AG08395 (cell line): ENCODE measurements around the gene ZMYM2.
"Not testable (repeated sequence)": the region's sequence is repeated elsewhere in the genome, so short reads cannot be mapped to it uniquely, and the experiment has no call there.

Experiments
- DNase-seq: peaks from one replicate; pipeline ENCODE4 v3.0.0; 2012; ENCODE audit warnings: mixed read lengths, low spot score

Gene ZMYM2

DNA sequence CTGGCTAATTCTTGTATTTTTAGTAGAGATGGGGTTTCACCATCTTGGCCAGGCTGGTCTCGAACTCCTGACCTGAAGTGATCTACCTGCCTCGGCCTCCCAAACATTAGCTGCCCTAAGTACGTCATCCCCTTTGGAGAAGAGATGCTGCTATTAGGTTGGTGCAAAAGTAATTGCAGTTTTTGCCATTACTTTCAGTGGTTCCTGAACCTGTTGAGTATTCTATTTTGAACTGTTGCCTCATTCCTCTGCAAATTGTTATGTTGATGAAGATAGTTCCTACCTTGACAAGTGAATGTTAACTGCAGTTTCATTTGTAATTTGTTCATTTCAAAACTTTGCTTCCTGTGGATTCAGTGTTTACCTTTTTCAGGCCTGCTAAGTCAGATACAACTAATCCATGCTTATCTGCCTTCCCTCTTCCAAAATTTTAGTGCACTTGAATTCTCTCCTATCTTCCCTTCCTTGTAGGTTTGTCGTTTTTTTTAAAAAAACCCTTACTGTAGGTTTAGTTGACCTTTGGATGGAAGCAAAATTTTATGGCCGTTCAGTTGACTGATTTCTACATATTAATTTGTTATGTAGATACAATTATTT lies 24.0 kb downstream of the ZMYM2 start:
- DNase-seq = no peak

DNA sequence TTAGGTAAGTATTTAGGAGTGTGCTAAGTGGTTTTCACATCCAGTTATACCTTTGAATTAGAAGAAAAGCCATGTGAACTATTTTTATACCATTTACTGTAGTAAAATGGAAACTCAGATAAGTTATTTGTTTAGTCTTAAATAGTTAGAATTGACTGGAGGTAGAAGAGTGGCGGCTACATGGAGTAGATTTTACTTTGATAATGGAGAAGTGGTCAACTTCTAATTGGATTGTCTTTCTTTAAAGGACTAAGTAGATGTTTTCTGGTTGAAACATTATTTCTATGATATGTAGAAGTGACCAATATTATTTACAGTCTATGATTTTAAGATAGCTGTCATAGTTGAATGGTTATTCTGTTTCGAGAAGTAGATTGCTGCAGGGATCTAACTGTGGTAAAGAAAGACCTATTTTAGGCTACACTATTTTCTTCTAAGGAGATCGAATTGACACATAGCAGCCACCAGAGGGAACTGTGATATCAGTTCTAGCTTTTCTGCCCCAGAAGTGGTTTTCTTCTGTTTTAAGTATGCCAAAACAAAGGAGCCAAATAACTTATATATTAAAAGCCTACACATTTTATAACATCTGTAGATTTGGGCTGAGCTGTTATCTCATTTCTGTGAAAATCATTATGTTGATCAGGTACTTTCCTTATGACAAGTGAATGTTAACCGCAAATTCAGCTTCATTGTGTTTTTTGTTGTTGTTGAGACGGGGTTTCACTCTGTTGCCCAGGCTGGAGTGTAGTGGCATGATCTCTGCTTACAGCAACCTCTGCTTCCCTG lies 26.1 kb downstream of the ZMYM2 start:
- DNase-seq = peak; percentile 66

DNA sequence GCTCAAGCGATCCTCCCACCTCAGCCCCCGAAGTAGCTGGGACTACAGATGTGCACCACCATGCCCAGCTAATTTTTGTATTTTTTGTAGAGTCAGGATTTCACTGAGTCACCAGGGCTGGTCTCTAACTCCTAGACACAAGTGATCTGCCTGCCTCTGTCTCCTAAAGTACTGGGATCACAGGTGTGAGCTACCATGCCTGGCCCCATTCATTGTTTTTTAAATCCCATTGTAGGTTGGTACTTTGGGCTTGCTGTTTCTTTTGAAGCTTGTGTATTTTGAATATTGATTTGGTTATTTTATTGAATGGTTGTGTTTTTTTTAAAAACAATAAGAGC lies 26.7 kb downstream of the ZMYM2 start:
- DNase-seq = no peak

DNA sequence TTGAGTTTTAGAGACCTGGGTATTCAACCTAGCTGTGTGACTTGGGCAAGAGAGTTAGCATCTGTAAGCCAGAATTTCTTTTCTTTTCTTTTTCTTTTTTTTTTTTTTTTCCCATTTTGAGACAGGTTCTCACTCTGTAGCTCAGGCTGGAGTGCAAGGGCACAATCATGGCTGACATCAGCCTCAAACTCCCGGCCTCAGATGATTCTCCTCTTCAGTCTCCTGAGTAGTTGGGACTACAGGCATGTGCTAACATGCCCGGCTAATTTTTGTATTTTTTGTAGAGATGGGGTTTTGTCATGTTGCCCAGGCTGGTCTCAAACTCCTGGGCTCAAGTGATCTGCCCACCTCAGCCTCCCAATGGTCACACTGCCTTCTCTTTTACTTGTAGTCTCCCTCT lies 33.0 kb downstream of the ZMYM2 start:
- no peak for DNase-seq

DNA sequence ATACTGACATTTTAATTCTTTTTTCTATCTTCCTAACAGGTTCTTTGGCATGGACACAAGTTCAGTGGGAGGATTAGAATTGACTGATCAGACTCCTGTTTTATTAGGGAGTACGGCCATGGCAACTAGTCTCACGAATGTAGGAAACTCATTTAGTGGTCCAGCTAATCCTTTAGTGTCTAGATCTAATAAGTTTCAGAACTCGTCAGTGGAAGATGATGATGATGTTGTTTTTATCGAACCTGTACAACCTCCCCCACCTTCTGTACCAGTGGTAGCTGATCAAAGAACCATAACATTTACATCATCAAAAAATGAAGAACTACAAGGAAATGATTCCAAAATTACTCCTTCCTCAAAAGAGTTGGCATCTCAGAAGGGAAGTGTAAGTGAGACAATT lies 34.5 kb downstream of the ZMYM2 start:
- DNase-seq = no peak

DNA sequence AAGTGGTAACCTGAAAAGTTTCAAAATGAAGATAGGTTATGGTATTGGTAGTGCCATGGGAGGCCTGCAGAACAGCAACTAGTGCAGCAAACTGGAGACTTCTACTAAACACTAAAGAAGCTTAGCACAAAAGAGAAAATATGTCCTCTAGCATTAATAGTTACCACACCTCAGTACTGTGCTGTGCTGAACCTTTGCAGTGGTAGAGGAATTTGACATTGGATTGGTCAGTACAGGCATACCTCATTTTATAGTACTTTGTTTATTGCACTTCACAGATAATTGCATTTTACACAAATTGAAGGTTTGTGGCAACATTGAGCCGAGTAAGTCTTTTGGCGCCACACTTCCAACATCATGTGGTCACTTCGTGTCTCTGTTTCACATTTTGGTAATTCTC lies 40.4 kb downstream of the ZMYM2 start:
- no peak for DNase-seq

DNA sequence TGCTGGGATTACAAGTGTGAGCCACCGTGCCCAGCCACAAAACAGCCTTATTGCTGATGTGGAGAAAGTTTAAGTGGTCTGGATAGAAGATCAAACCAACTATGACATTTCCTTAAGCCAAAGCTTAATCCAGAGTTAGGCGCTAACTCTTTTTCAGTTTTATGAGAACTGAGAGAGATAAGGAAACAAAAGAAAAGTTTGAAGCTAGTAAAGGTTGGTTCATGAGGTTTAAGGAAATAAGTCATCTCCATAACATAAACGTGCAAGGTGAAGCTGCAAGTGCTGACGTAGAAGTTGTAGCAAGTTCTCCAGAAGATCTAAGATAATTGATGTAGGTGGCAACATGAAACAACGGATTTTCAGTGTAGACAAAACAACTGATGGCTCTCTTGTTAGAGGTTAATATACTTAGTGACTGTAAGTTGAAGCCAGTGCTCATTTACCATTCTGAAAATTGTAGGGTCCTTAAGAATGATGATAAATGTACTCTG lies 41.6 kb downstream of the ZMYM2 start:
- no peak for DNase-seq

DNA sequence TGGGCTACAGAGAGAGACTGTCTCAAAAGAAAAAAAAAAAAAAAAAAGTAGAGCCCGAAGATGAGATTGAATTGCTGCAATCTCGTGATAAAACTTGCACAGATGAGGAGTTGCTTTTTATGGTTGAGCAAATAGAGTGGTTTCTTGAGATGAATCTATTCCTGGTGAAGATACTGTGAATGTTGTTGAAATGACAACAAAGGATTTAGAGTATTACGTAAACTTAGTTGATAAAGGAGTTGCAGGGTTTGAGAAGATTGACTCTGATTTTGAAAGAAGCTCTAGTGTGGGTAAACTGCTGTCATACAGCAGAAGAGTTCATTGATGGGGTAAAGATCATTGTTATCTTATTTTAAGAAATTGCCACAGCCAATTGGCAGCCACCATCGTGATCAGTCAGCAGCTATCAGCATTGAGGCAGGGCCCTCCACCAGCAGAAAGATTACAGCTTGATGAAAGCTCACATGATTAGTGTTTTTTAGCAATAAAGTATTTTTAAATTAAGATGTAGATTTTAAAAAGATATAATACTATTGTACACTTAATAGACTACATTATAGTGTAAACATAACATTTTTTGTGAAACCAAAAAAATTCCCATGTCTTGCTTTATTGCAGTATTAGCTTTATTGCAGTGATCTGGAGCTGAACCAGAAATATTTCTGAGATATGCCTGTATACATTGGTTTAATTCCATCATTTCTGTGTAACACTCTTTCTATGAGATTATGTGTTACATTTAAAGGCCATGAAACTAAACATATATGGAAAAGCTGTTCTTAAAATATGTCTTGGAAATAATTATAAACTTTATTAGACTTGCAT lies 43.1 kb downstream of the ZMYM2 start:
- no peak for DNase-seq

DNA sequence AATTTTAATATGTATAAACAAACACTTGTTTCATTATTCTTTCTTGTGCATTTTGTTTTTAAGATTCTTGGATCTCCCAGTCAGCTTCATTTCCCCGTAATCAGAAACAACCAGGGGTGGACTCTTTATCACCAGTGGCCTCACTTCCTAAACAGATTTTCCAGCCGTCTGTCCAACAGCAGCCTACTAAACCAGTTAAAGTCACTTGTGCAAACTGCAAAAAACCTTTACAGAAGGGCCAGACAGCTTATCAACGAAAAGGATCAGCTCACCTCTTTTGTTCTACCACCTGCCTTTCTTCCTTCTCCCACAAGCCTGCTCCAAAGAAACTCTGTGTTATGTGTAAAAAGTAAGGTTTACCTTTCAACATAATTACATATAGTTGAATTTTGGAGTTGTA lies 44.3 kb downstream of the ZMYM2 start:
- no peak for DNase-seq

DNA sequence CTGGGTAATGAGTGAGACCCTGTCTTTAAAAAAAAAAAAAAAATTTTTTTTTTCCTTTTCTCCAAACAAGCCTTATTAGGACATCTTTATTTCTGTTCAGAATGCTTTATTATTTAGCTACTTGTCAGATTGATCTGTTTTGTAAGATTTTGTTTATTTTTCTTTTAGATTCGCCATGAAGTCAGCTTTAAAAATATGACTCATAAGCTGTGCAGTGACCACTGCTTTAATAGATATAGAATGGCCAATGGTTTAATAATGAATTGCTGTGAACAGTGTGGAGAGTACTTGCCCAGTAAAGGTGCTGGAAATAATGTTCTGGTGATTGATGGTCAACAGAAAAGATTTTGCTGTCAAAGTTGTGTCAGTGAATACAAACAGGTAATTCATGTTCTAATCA lies 47.7 kb downstream of the ZMYM2 start:
- no peak for DNase-seq

DNA sequence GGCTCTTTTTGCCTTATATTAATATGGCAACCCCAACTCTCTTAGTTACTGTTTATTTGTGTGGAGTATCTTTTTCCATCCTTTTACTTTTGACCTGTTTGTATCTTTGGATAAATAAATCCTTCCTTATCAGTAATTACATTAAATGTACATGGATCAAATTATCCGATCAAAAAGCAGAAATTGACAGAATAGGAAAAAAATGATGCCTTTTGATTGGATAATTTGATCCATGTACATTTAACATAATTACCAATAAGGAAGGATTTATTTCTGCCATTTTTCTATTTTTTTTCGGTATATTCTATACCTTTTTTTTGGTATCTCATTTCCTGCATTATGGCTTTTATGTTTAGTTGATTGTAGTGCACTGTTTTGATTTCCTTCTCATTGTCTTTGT lies 57.2 kb downstream of the ZMYM2 start:
- DNase-seq = no peak

DNA sequence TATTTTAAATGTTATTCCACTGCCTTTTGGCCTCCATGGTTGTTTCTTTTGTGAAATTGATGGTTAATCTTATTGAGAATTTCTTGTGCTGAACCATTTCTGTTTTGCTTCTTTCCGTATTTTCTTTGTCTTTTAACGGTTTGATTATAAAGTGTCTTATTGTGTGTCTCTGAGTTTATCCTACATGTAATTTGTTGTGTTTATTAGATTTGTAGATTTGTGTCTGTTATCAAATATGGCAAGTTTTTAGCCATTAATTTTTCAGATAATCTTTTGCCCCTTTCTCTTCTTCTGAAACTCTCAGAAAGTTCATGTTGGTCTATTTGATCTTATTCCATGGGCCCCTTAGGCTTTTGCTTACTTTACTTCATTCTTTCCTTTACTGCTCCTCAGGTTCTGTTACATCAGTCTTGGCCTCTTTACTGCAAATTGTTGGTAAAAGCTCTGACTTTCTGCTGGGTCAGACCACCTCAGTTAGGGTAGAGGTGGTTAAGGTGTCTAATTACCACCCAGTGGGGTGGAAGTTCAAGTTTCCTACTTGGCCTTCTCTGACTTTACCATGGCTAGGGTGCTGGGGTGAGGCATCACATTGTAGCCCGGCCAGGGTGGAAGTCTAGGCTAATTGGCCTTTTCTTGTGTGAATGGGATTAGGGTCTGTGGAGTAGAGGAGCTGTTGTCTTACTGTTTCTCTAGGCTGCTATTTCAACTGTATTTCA lies 58.3 kb downstream of the ZMYM2 start:
- no peak for DNase-seq

DNA sequence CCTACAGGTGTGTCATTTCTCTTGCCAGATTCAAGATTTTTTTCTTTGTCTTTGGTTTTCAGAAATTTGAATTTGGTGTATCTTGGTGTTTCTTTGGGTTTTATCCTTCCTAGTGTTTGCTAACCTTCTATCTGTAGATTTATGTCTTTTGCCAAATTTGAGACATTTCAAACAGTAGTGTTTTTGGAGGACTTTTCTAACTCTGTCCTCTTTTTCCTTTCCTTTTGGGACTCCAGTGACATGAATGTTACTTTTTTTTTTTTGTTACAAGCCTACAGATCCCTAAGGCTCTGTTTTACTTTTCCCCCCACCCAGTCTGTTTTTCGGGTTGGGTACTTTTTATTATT lies 58.8 kb downstream of the ZMYM2 start:
- no peak for DNase-seq

DNA sequence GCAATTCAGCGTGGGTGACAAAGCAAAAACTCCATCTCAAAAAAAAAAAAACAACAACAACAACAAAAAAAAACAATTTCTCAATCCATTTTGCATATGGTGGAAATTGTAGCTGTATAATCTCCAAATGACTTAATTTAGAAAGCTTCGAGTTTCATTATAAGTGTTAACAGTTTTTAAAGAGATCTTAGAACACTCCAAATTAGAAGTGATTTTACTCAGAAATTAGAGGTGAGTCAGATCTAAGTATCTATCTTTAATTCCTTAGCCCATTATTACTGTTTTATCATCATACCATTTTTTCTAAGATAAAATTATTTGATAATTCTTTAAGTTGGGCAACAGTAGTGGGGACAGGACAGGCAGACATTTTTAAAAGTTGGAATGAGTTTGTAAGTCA lies 60.5 kb downstream of the ZMYM2 start:
- no peak for DNase-seq

DNA sequence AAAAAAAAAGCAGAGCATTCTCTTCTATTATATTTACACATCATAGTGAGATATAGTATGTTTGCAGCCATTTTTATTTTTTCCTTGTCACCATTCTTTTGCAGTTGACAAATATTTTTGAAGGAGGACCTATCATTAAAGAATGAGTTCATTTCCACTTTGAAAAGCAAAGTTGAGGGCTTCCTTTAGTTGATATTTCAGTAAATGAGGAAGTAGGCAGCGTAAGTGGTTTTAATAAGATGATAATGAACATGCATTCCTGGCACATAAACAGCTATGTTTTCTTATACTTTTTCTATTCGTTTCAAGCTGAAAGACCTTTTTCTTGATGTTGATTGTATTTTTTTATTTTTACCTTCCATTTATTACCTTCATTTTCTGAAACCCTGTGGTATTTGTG lies 66.2 kb downstream of the ZMYM2 start:
- DNase-seq = no peak

DNA sequence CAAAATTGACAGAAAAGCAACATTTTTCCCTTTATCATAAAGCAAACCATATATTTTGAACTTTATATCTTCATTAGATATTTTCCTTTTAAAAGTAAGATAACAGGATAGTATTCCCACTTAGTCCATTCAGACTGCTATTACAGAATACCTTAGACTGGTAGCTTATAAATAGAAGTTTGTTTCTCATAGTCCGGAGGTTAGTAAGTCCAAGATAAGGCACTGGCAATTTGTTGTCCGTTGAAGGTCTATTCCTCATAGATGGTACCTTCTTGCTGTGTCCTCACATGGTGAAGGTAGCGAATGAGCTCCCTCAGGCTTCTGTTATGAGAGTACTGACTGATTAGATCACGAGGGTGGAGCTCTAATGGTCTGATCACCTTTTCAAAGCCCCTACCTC lies 70.4 kb downstream of the ZMYM2 start:
- no peak for DNase-seq

DNA sequence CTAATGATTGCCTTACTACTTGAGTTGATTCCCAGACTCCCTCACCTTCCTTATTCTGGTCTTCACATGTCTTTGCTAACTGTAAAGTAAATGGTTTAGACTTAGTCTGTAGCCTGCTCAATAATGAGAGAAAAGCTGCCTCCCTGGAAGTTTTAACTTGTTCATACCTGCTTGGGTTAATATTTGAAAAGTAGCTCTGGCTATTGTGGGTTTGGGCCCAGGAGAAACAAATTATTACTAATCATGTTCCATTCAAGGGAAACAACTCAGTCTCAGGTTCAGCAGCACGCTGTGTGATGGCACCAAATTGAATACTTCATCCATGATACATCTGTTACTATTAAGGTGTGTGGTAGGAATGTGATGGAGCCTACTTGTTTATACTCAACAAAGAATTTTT lies 75.0 kb downstream of the ZMYM2 start:
- DNase-seq = no peak

DNA sequence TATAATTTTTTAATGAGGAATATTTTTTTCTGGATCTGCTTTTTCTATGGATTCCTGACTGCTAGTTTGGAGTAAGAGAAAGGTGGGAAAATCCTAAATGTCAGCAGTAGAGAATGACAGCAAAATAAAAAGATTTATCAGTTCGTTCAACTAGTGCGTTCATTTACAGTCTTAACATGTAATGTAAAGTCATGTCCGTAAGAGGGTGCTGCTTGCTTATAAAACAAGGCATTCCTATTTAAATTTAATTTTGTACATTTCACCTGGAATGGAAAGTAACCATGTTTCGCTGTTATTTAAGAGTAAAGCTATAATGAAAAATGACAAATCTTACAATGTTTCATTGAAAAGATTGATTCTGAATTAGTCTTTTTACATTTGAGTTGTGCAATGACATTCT lies 76.6 kb downstream of the ZMYM2 start:
- no peak for DNase-seq

DNA sequence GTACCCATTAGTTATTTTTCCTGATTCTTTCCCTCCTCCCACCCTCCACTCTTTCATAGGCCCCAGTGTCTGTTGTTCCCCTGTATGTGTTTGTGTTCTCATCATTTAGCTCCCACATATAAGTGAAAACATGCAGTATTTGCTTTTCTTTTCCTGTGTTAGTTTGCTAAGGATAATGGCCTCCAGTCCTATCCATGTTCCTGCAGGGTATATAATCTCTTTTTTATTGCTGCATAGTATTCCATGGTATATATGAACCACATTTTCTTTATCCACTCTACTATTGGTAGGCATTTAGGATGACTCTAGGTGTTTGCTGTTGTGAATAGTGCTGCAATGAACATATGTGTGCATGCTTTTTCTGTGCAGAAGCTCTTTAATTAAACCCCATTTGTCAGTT lies 79.4 kb downstream of the ZMYM2 start:
- no peak for DNase-seq

DNA sequence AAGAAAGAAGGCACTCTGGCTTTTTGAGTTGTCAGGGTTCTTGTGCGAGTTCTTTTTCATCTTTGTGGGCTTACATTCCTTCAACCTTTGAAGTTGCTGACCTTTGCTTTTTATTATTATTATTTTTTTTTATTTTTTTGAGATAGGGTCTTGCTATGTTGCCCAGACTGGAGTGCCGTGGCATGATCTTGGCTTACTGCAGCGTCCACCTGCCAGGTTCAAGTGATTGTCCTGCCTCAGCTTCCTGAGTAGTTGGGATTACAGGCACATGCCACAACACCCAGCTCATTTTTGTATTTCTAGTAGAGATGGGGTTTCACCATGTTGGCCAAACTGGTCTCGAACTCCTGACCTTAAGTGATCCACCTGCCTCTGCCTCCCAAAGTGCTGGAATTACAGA lies 84.1 kb downstream of the ZMYM2 start:
- DNase-seq = not testable (repeated sequence)

DNA sequence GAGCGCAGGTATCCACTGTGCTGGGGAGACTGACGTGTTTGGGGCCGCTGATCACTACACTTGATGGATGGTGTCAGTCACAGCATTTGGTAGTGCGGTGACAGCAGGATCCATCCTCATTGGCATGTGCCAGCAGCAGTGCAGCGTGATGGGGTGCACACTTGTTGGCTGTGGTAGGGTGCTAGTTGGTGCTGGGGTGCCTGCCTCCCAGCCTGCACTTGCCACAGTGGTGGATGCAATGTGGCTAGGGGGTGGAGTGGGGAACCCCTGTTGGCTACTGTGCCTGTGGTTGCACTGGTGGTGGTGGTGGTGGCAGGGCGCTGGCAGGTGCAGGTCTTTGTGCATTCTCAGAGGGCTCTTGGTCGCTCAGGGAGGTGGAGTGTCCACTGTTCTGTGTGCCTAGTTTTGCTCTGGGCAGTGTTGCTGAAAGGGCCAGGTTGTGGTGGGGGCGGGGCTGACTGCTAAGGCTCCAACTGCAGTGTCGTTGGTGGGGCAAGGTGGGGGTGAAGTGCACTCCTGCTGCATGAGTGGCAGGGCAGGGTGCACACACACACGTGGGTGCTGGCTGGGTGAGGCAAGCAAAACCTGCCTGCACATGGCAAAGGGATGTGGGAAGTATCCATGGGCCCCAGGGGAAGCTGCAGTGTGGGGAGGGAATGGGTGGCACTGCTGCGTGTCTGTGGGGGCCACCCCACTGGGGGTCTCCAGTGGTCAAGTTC lies 84.8 kb downstream of the ZMYM2 start:
- DNase-seq = no peak

DNA sequence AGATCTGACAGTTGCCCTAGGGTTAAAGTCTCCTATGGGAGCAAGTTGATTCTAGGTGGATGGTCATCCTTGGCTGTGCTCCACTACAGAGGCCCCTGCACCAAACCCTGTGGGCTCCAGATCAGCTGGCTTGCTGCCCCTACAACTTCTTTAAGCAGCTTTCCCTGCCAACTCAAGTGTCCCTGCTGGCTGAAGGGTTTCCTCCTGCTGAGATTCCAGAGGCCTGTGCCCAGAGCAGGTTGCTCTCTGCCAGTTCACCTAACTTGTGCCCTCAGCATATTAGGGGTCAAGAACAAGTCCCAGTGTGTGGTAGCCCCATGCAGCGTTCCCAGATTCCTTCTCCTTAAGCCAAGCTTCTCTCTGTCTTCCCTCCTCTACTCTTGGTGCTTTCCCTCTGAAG lies 85.6 kb downstream of the ZMYM2 start:
- no peak for DNase-seq
